ENCODE data around the gene TRNAU1AP.

The TRNAU1AP gene

DNA sequence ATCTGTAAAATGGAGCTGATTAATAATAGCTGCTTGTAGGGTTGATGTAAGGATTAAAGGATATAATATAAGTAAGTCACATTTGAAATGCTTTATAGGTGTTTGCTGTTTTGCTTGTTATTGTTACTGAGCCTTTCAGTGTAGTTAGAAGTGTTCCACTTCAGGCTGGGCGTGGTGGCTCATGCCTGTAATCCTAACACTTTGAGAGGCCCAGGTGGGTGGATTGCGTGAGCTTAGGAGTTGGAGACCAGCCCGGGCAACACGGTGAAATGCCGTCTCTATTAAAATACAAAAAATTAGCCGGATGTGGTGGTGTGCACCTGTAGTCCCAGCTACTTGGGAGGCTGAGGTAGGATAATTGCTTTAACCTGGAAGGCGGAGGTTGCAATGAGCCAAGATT, 12.2 kb downstream of the TRNAU1AP start:
- no peak overlapping the region for H3K4me3 ChIP-seq (ENCODE audit: low read length)
- TF ChIP-seq EZH2 (optimal IDR thresholded peaks at IDR 0.05; ENCODE audit: low read depth, low read length), result no peak
- no peak for TF ChIP-seq EZH2phosphoT487 (IDR thresholded peaks at IDR 0.05; ENCODE audit: low read length)
- TF ChIP-seq, protein P1, sequence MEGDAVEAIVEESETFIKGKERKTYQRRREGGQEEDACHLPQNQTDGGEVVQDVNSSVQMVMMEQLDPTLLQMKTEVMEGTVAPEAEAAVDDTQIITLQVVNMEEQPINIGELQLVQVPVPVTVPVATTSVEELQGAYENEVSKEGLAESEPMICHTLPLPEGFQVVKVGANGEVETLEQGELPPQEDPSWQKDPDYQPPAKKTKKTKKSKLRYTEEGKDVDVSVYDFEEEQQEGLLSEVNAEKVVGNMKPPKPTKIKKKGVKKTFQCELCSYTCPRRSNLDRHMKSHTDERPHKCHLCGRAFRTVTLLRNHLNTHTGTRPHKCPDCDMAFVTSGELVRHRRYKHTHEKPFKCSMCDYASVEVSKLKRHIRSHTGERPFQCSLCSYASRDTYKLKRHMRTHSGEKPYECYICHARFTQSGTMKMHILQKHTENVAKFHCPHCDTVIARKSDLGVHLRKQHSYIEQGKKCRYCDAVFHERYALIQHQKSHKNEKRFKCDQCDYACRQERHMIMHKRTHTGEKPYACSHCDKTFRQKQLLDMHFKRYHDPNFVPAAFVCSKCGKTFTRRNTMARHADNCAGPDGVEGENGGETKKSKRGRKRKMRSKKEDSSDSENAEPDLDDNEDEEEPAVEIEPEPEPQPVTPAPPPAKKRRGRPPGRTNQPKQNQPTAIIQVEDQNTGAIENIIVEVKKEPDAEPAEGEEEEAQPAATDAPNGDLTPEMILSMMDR (IDR thresholded peaks at IDR 0.05; ENCODE audit: low read length), result no peak
- no peaks in the 10 kb centered on the region for H3K27me3 ChIP-seq (replicated peaks; ENCODE audit: insufficient read depth, low read length)
- H2AFZ ChIP-seq (ENCODE audit: low read length), result no peak overlapping the region
- H3K9me3 ChIP-seq (replicated peaks; ENCODE audit: insufficient read depth, low read length), result no peaks in the 10 kb centered on the region
- peaks cover 20% of the 10 kb centered on the region for H3K36me3 ChIP-seq (replicated peaks; ENCODE audit: insufficient read depth, low read length)
- no peak overlapping the region for H3K4me2 ChIP-seq (ENCODE audit: low read depth, low read length)
- H3K27ac ChIP-seq (ENCODE audit: low read length), result no peak overlapping the region
- H3F3A ChIP-seq (ENCODE audit: insufficient read depth, low read length), result no peaks in the 10 kb centered on the region
- peaks cover 26% of the 10 kb centered on the region; the same call in 1 of the 2 replicates for H3K79me2 ChIP-seq (ENCODE audit: low read length)
- H3K4me1 ChIP-seq (ENCODE audit: low read length), result no peaks in the 10 kb centered on the region
- no peaks in the 10 kb centered on the region for H3K9me2 ChIP-seq (replicated peaks; ENCODE audit: insufficient read depth, low read length)
- no peak overlapping the region for H3K9ac ChIP-seq (ENCODE audit: low read length)
- DNase-seq, result no peak
- no peaks in the 10 kb centered on the region for H4K20me1 ChIP-seq (ENCODE audit: insufficient read depth, low read length)

DNA sequence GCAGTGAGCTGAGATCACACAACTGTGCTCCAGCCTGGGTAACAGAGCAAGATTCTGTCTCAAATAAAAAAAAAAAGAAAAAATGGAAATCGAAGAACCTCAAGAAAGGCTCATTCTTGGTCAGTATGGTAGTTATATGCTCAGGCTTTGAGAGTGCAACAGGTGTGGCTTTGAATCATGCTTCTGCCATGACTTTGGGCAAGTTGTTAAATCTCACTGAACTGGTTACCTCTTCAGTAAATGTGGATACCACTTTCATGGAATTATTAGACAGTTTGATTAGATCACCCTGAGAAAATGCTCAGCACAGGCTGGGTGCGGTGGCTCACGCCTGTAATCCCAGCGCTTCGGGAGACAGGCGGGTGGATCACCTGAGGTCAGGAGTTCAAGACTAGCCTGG, 12.8 kb downstream of the TRNAU1AP start:
- no peak overlapping the region for H3K27ac ChIP-seq (ENCODE audit: low read length)
- TF ChIP-seq EZH2 (optimal IDR thresholded peaks at IDR 0.05; ENCODE audit: low read depth, low read length) (no peak), EZH2phosphoT487 (IDR thresholded peaks at IDR 0.05; ENCODE audit: low read length) (no peak)
- TF ChIP-seq, protein P1 (IDR thresholded peaks at IDR 0.05; ENCODE audit: low read length), result no peak
- no peaks in the 10 kb centered on the region for H4K20me1 ChIP-seq (ENCODE audit: insufficient read depth, low read length)
- H3F3A ChIP-seq (ENCODE audit: insufficient read depth, low read length), result no peaks in the 10 kb centered on the region
- no peak overlapping the region for H2AFZ ChIP-seq (ENCODE audit: low read length)
- H3K79me2 ChIP-seq (ENCODE audit: low read length), result 0 out of 2 replicates have a peak, but pooled peaks cover 22% of the 10 kb centered on the region
- peaks cover 19% of the 10 kb centered on the region for H3K36me3 ChIP-seq (replicated peaks; ENCODE audit: insufficient read depth, low read length)
- H3K4me1 ChIP-seq (ENCODE audit: low read length), result no peaks in the 10 kb centered on the region
- H3K9me3 ChIP-seq (replicated peaks; ENCODE audit: insufficient read depth, low read length), result no peaks in the 10 kb centered on the region
- DNase-seq, result no peak
- no peak overlapping the region for H3K9ac ChIP-seq (ENCODE audit: low read length)
- no peak overlapping the region for H3K4me3 ChIP-seq (ENCODE audit: low read length)
- H3K27me3 ChIP-seq (replicated peaks; ENCODE audit: insufficient read depth, low read length), result no peaks in the 10 kb centered on the region
- no peak overlapping the region for H3K4me2 ChIP-seq (ENCODE audit: low read depth, low read length)
- H3K9me2 ChIP-seq (replicated peaks; ENCODE audit: insufficient read depth, low read length), result no peaks in the 10 kb centered on the region

DNA sequence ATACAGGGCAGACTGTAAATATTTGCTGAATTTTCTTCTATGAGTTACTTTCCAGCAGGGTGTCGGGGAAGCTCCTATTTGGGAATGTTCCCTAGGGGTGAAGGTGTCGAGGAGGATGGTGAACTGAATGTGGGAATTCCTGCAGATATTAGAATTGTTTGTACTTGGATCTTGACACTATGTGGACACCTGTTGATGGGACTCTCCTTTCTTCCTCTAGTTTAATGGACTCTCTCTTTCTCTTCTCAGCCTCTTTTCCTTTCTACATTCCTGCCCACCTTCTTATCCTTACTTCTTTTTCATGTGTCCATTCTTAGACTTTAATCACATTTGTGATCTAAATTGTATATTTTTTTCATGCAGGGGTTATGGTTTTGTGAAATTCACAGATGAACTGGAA, 14.0 kb downstream of the TRNAU1AP start:
- Histone ChIP-seq H3K27me3 (replicated peaks; ENCODE audit: insufficient read depth, low read length) (no peaks in the 10 kb centered on the region), H3F3A (ENCODE audit: insufficient read depth, low read length) (0 out of 2 replicates have a peak, but pooled peaks cover 5% of the 10 kb centered on the region), H3K4me1 (ENCODE audit: low read length) (no peaks in the 10 kb centered on the region), H3K9ac (ENCODE audit: low read length) (no peak overlapping the region), H3K4me3 (ENCODE audit: low read length) (no peak overlapping the region), H3K36me3 (replicated peaks; ENCODE audit: insufficient read depth, low read length) (peaks cover 16% of the 10 kb centered on the region), H3K27ac (ENCODE audit: low read length) (no peak overlapping the region), H3K4me2 (ENCODE audit: low read depth, low read length) (no peak overlapping the region), H3K9me3 (replicated peaks; ENCODE audit: insufficient read depth, low read length) (no peaks in the 10 kb centered on the region), H3K9me2 (replicated peaks; ENCODE audit: insufficient read depth, low read length) (no peaks in the 10 kb centered on the region), H2AFZ (ENCODE audit: low read length) (no peak overlapping the region), H4K20me1 (ENCODE audit: insufficient read depth, low read length) (no peaks in the 10 kb centered on the region), H3K79me2 (ENCODE audit: low read length) (peaks cover 19% of the 10 kb centered on the region; the same call in 1 of the 2 replicates)
- no peak for DNase-seq
- TF ChIP-seq, protein P1 (IDR thresholded peaks at IDR 0.05; ENCODE audit: low read length), result no peak
- TF ChIP-seq EZH2 (optimal IDR thresholded peaks at IDR 0.05; ENCODE audit: low read depth, low read length) (no peak), EZH2phosphoT487 (IDR thresholded peaks at IDR 0.05; ENCODE audit: low read length) (no peak)
